Esophagus squamous epithelium (tissue), 5 donors: Measurements from ENCODE around the gene RHO. TPM values are rescaled to one million over a fixed set of nuclear protein-coding genes. Genes with fewer than 3 reads are reported as not detected.
A peak's percentile ranks its signal among the peaks of the same experiment; 100 is the strongest.

Source experiments
- DNase-seq: peaks from one replicate; lab custom pipeline; 2025; lab: John Stamatoyannopoulos, UW
- H3K27ac ChIP-seq, 4 donors: fragments of 200-600 bp; sonication (generic); one replicate each; pipeline ENCODE4 v1.5.1; 2016 to 2019; ENCODE audit warnings: mild to moderate bottlenecking in 1 of 4
- H3K27me3 ChIP-seq, 4 donors: fragments of 200-600 bp; sonication (generic); 1 replicate in 3 of 4; 2 replicates in 1 of 4; pipeline versions ENCODE4 v1.5.1 to v1.6.0; 2017 to 2021; ENCODE audit warnings: antibody characterized with exemption in 1 of 4
- H3K36me3 ChIP-seq, 3 donors: fragments of 200-600 bp; sonication (generic); one replicate each; pipeline ENCODE4 v1.5.1; 2016 to 2019
- H3K4me1 ChIP-seq, 3 donors: fragments of 200-600 bp; sonication (generic); one replicate each; pipeline ENCODE4 v1.5.1; 2017 to 2019
- H3K4me3 ChIP-seq, 4 donors: fragments of 200-600 bp; sonication (generic); 1 replicate in 3 of 4; 2 replicates in 1 of 4; pipeline ENCODE4 v1.5.1; 2016 to 2019; ENCODE audit warnings: mild to moderate bottlenecking in 2 of 4, moderate library complexity in 1 of 4
- H3K9me3 ChIP-seq, 3 donors: fragments of 200-600 bp; sonication (generic); one replicate each; pipeline ENCODE4 v1.5.1; 2016 to 2019
- CTCF ChIP-seq, 6 experiments: fragments of 450-650 bp in 4 of 6; fragments of 200-600 bp in 2 of 6; sonication (generic) in 2 of 6; IDR thresholded peaks; one replicate each; pipeline ENCODE4 v1.5.1; 2016 to 2019; ENCODE audit warnings: antibody characterized with exemption in 6 of 6, mild to moderate bottlenecking in 4 of 6, moderate library complexity in 4 of 6
- POLR2A ChIP-seq, 4 donors: fragments of 450-650 bp; IDR thresholded peaks; one replicate each; pipeline ENCODE4 v1.6.1; 2017; ENCODE audit warnings: antibody characterized with exemption in 4 of 4, mild to moderate bottlenecking in 4 of 4, moderate library complexity in 3 of 4
- WGBS, 2 donors: methylation state at CpG; one replicate each; pipeline ENCODE4 v1.1.5; 2018; 5-methylcytosine and 5-hydroxymethylcytosine counted together
- intact Hi-C: fragments of 100-400 bp; cut with DNase I; formaldehyde crosslinking; loops from one replicate; pipeline ENCODE4 v1.15.0; 2022
- total RNA-seq, 4 donors: library from RNA; depleted of rRNA; stranded (reverse); fragments of >200 nt; gene quantifications; one replicate each; pipeline ENCODE4 v1.1.0, GENCODE V29; 2016
- donor health status: DM: yes; HTN: yes; CAD: no.

The RHO gene
- total RNA-seq, 4 donors from 2014 or later = not detected

GRCh38 chr3:129577925-129578786, 49.7 kb downstream of the RHO start:
- Histone ChIP-seq H3K4me1 (peaks cover 14 to 34% (median 20%) of the 10 kb centered on the region in 3 donors), H3K27ac (peak overlapping the region; percentile 42 to 80 (median 70)), H3K36me3 (peaks cover 0 to 66% (median 3%) of the 10 kb centered on the region in 3 donors), H3K27me3 (no peaks in the 10 kb centered on the region), H3K9me3 (no peaks in the 10 kb centered on the region), H3K4me3 (no peak overlapping the region)
- peak; percentile 29 for DNase-seq
- 70 to 81% methylated on average over 3 to 8 of the region's 21 CpGs for WGBS, 2 donors
- TF ChIP-seq CTCF (IDR thresholded peaks at IDR 0.05) (no peak), POLR2A (IDR thresholded peaks at IDR 0.05) (no peak)
- intact Hi-C loops = no loop called here

GRCh38 chr3:129579991-129580390, 51.6 kb downstream of the RHO start:
- 85 to 92% methylated on average over 6 to 8 of the region's 10 CpGs for WGBS, 2 donors
- no peak overlapping the region for H3K4me3 ChIP-seq
- no peak overlapping the region for H3K27ac ChIP-seq
- peaks cover 0 to 66% (median 0%) of the 10 kb centered on the region in 3 donors for H3K36me3 ChIP-seq
- H3K27me3 ChIP-seq = no peaks in the 10 kb centered on the region
- TF ChIP-seq POLR2A (IDR thresholded peaks at IDR 0.05) = no peak
- no peak for TF ChIP-seq CTCF (IDR thresholded peaks at IDR 0.05)
- peaks cover 14 to 34% (median 20%) of the 10 kb centered on the region in 3 donors for H3K4me1 ChIP-seq
- no peak for DNase-seq
- intact Hi-C loops = no loop called here
- H3K9me3 ChIP-seq = no peaks in the 10 kb centered on the region

GRCh38 chr3:129581623-129582022, 53.2 kb downstream of the RHO start:
- H3K36me3 ChIP-seq = peaks cover 0 to 74% (median 8%) of the 10 kb centered on the region in 3 donors
- H3K9me3 ChIP-seq = no peaks in the 10 kb centered on the region
- no peak for DNase-seq
- intact Hi-C loops = no loop called here
- H3K4me3 ChIP-seq = no peak overlapping the region
- WGBS, 2 donors = 76 to 93% methylated on average over 3 to 5 of the region's 8 CpGs
- no peak for TF ChIP-seq CTCF (IDR thresholded peaks at IDR 0.05)
- no peak for TF ChIP-seq POLR2A (IDR thresholded peaks at IDR 0.05)
- no peaks in the 10 kb centered on the region for H3K27me3 ChIP-seq
- no peak overlapping the region for H3K27ac ChIP-seq
- H3K4me1 ChIP-seq = peaks cover 12 to 29% (median 20%) of the 10 kb centered on the region in 3 donors

- H3K4me3 ChIP-seq = no peak overlapping the region
- H3K36me3 ChIP-seq = peaks cover 0 to 78% (median 8%) of the 10 kb centered on the region in 3 donors
- no peak for TF ChIP-seq CTCF (IDR thresholded peaks at IDR 0.05)
- TF ChIP-seq POLR2A (IDR thresholded peaks at IDR 0.05) = no peak
- H3K27me3 ChIP-seq = no peaks in the 10 kb centered on the region
- H3K4me1 ChIP-seq = peaks cover 10 to 29% (median 14%) of the 10 kb centered on the region in 3 donors
- DNase-seq = no peak
- no peak overlapping the region for H3K27ac ChIP-seq
- no peaks in the 10 kb centered on the region for H3K9me3 ChIP-seq
- intact Hi-C loops = no loop called here
- 100% methylated on average over 2 of the region's 5 CpGs; no CpG with 5 or more reads in 1 of the 2 donors for WGBS, 2 donors
Observed at GRCh38 chr3:129582799-129583198, 54.4 kb downstream of the RHO start.

- Histone ChIP-seq H3K27ac (peak overlapping the region in 1 of 4 donors; percentile 10), H3K9me3 (no peaks in the 10 kb centered on the region), H3K36me3 (peaks cover 0 to 78% (median 8%) of the 10 kb centered on the region in 3 donors), H3K4me1 (peaks cover 9 to 29% (median 13%) of the 10 kb centered on the region in 3 donors), H3K4me3 (no peak overlapping the region), H3K27me3 (no peaks in the 10 kb centered on the region)
- DNase-seq = no peak
- intact Hi-C loops = no loop called here
- TF ChIP-seq POLR2A (IDR thresholded peaks at IDR 0.05) = no peak
- no peak for TF ChIP-seq CTCF (IDR thresholded peaks at IDR 0.05)
- 81 to 82% methylated on average over 8 to 9 of the region's 9 CpGs for WGBS, 2 donors
Observed at GRCh38 chr3:129583289-129583688, 54.9 kb downstream of the RHO start.
